Right cardiac atrium (tissue), 5 donors: Measurements from ENCODE around the gene GABRA6. TPM values are rescaled to one million over a fixed set of nuclear protein-coding genes. Genes with fewer than 3 reads are reported as not detected.

Source experiments
- ATAC-seq, 2 donors: fragments of 200-7000 bp; cut with Tn5 transposase; one replicate each; pipeline versions ENCODE4 v1.8.0 to v1.9.1; 2020; ENCODE audit warnings: moderate library complexity in 2 of 2, mild to moderate bottlenecking in 1 of 2
- DNase-seq, 3 donors: peaks; one replicate each; pipeline ENCODE4 v3.0.0-alpha.2; 2020
- H3K27ac ChIP-seq: one replicate; pipeline ENCODE4 v1.5.1; 2013; ENCODE audit warnings: mild to moderate bottlenecking, low read length, control low read depth, moderate library complexity
- H3K27me3 ChIP-seq: one replicate; pipeline ENCODE4 v1.6.1; 2013; ENCODE audit not compliant: control insufficient read depth, insufficient read depth
- H3K4me1 ChIP-seq: one replicate; pipeline ENCODE4 v1.6.1; 2013; ENCODE audit warnings: low read length; ENCODE audit not compliant: control insufficient read depth, insufficient read depth
- H3K4me3 ChIP-seq: one replicate; pipeline ENCODE4 v1.5.1; 2013; ENCODE audit warnings: low read length, control low read depth
- H3K9me3 ChIP-seq: one replicate; pipeline ENCODE4 v1.6.1; 2013; ENCODE audit warnings: low read length; ENCODE audit not compliant: control insufficient read depth
- WGBS: extraction: QIAGEN DNeasy Blood & Tissue Kit; methylation state at CpG from one replicate; pipeline ENCODE4 v1.1.7; 2013; 5-methylcytosine and 5-hydroxymethylcytosine counted together
- intact Hi-C, 4 donors: fragments of 100-400 bp; cut with DNase I; formaldehyde crosslinking; loops; one replicate each; pipeline versions ENCODE4 v1.11.0 to v1.14.0; 2022 to 2023
- polyA plus RNA-seq: library from polyadenylated mRNA; stranded (reverse); fragments of 200-250 nt; gene quantifications from one replicate; pipeline ENCODE4 v1.2.3, GENCODE V29; 2013
- total RNA-seq, 4 donors: library from RNA; stranded (reverse); fragmentation: NEBNext Ultra II Directional; extraction: Animal tissue kit (Norgen Biotek cat#: 25700); gene quantifications; one replicate each; pipeline ENCODE4 v1.2.1, GENCODE V29; 2021
- donor health status: healthy with polysubstance abuse.
- donor health status: DM: no; HTN: yes; CAD: no.
- donor health status: DM: no; HTN: no; CAD: no.
- donor health status: DM: no; HTN: yes; CAD: no; lungs with severe emphysema.
- donor health status: DM: yes; HTN: yes; CAD: no.

The GABRA6 gene
- total and polyA plus RNA-seq, 5 donors = not detected

DNA sequence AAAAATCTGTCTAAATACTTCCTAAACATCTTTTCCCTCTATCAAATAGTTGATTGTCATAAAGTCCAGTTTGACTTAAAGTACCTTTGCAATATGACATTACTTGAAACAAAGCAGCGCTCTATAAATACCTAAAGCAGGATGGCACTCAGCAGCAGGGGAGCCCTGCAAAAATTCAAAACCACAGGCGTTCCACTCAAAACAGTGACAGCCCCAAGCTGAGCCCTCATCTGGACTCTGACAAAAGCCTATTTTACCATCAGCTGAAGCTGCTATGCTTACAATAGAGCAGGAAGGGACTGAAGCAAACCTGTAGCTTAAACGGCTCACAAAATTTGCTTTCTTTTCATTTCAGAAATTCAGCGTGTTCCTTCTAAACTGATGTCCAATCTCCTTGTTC lies 11.5 kb downstream of the GABRA6 start:
- 77% methylated on average over 4 of the region's 4 CpGs for WGBS
- H3K4me1 ChIP-seq = no peaks in the 10 kb centered on the region
- DNase-seq = no peak

DNA sequence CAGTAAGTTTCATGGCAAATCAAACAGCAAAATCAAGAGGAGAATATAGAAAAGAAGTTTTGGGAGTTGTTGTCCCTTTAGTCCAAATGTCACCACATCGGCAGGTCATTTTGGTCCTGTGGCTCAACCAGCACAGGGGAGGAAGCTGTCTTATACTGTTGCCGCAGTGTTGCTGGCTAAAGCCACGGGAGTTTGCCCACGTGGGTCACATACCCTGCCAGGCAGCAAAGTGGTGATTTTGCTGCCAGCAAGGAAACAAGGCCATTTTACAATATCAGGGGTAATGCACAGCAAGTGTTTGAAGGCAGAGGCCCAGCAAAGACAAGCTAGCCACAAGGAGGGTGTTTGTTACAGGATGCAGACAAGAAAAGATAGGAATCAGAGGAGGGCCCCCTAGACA lies 14.5 kb downstream of the GABRA6 start:
- ATAC-seq (no peak), DNase-seq (no peak)
- H3K27ac ChIP-seq = no peak overlapping the region

More for the DNA sequence above, 11.5 kb downstream of the GABRA6 start:
- intact Hi-C loops = no loop called here
- no peak overlapping the region for H3K27ac ChIP-seq
- no peak overlapping the region for H3K4me3 ChIP-seq
- no peaks in the 10 kb centered on the region for H3K27me3 ChIP-seq
- no peak for ATAC-seq
- H3K9me3 ChIP-seq = no peaks in the 10 kb centered on the region

DNA sequence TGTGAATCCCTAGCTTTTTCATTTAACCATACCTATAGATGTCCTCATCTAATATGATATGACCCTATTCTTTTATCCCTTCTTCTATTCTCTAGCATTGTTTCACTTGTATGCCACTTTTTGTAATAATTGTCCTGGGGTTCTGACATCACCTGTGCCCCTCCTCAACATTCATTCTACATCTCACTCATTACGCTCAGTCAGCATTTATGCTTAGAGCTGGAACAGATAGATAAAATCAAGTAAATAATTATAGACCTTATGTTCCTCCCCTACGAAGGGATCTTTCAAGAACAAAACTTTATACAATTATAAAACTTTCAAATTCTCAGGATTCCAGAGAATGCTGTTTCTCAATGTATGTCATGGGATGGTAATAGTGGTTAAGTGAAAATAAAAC lies 18.0 kb downstream of the GABRA6 start:
- intact Hi-C loops = no loop called here
- no peaks in the 10 kb centered on the region for H3K9me3 ChIP-seq
- no peak overlapping the region for H3K4me3 ChIP-seq
- no peaks in the 10 kb centered on the region for H3K4me1 ChIP-seq
- no peak for ATAC-seq
- no peak for DNase-seq
- H3K27ac ChIP-seq = no peak overlapping the region
- H3K27me3 ChIP-seq = no peaks in the 10 kb centered on the region
- 86% methylated on average over 2 of the region's 2 CpGs for WGBS

More for the DNA sequence above, 14.5 kb downstream of the GABRA6 start:
- Histone ChIP-seq H3K9me3 (no peaks in the 10 kb centered on the region), H3K4me3 (no peak overlapping the region), H3K27me3 (no peaks in the 10 kb centered on the region), H3K4me1 (no peaks in the 10 kb centered on the region)
- 61% methylated on average over 4 of the region's 4 CpGs for WGBS
- intact Hi-C loops = no loop called here

DNA sequence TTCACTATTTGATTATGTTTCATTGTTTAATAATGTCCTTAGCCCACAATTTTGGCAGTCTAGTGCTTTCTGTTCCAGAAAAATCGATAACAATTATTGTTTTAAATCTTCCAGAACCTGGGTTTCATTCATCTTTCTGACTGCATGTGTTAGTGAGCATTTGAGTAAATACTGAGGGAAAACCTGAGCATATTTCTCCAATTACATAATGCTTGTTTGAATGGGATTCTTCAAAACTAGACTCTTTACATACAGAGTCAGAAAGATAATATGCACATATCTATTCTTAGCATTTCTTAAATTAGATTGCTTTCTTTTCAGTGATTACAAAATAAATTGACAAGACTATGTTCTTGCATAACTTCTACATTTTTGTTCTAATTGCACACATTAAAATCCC lies 21.9 kb downstream of the GABRA6 start:
- intact Hi-C loops = no loop called here
- H3K27me3 ChIP-seq = no peaks in the 10 kb centered on the region
- no peaks in the 10 kb centered on the region for H3K4me1 ChIP-seq
- DNase-seq (no peak), ATAC-seq (no peak)
- H3K9me3 ChIP-seq = no peaks in the 10 kb centered on the region
- WGBS = 54% methylated on average over 1 of the region's 1 CpG
- H3K27ac ChIP-seq = no peak overlapping the region
- H3K4me3 ChIP-seq = no peak overlapping the region

DNA sequence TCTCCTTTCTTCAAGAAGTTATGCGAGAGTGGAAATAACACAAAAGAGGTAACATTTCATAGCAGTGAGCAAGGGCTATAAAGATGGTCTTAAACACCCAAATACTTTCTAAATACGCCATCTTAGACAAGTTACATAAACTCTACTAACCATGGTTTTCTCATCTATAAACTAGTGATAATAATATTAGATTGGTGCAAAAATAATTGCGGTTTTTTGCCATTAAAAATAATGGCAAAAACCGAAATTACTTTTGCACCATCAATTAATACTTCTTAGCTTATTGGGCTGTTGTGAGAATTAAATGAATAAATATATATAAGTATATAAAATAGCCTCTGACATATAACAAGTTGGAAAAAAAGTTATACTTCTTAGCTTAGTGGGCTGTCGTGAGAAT lies 23.7 kb downstream of the GABRA6 start:
- Histone ChIP-seq H3K9me3 (no peaks in the 10 kb centered on the region), H3K4me3 (no peak overlapping the region), H3K27me3 (no peaks in the 10 kb centered on the region), H3K27ac (no peak overlapping the region), H3K4me1 (no peaks in the 10 kb centered on the region)
- no peak for ATAC-seq
- WGBS = 81% methylated on average over 5 of the region's 5 CpGs
- intact Hi-C loops = no loop called here
- no peak for DNase-seq

DNA sequence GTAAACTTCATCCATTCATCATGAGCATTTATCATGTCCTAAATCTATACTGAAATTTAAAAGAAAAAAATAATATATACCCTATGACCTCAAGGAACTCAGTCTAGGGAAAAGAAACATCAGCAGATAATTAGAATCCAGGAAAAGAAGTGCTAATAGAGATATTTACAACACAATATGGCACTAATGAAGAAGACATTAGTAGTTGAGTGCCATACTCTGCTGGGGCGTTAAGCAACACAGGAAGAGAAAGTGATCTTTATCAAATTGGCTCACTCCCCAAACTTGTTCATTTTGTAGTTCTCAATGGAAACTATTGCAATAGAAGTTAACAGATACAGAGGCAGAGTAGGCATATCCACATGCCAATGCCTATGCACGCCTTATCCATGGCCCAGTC lies 27.5 kb downstream of the GABRA6 start:
- Histone ChIP-seq H3K4me1 (no peaks in the 10 kb centered on the region), H3K27me3 (no peaks in the 10 kb centered on the region), H3K9me3 (no peaks in the 10 kb centered on the region), H3K27ac (no peak overlapping the region), H3K4me3 (no peak overlapping the region)
- DNase-seq (no peak), ATAC-seq (no peak)
- 65% methylated on average over 2 of the region's 2 CpGs for WGBS
- intact Hi-C loops = no loop called here

DNA sequence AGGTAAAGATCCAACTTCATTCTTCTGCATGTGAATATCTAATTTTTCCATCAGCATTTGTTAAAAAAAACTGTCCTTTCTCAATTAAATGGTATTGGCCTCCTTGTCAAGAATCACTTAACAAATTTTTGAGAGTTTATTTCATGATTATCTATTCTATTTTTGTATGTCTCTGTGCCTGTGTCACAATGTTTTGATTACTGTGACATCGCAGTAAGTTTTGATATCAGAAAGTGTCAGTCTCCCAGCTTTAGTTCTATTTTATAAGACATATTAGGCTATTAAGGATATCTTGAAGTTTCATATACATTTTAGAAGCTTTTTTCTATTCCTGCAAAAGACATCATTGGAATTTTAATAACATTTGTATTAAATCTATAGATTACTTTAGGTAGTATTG lies 33.6 kb downstream of the GABRA6 start:
- ATAC-seq (no peak), DNase-seq (no peak)
- WGBS = 73% methylated on average over 1 of the region's 1 CpG
- no peak overlapping the region for H3K4me3 ChIP-seq
- no peaks in the 10 kb centered on the region for H3K4me1 ChIP-seq
- H3K27me3 ChIP-seq = no peaks in the 10 kb centered on the region
- intact Hi-C loops = no loop called here
- H3K9me3 ChIP-seq = no peaks in the 10 kb centered on the region
- no peak overlapping the region for H3K27ac ChIP-seq

DNA sequence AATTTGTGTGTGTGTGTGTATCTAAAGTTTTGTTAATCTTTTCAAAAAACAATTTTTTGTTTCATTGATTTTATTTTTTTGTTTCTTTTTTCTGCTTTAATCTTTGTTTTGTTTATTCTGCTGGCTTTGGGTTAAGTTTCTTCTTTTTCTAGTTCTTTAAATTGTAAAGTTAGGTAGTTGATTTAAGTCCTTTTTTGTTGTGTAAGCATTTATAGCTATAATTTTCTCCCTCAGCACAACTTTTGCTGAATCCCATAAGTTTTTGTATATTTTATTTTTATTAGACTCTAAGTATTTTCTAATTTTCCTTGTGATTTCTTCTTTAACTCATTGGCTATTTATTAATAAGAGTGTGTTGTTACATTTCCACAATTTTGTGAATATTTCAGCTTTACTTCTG lies 34.9 kb downstream of the GABRA6 start:
- intact Hi-C loops = no loop called here
- no peaks in the 10 kb centered on the region for H3K9me3 ChIP-seq

DNA sequence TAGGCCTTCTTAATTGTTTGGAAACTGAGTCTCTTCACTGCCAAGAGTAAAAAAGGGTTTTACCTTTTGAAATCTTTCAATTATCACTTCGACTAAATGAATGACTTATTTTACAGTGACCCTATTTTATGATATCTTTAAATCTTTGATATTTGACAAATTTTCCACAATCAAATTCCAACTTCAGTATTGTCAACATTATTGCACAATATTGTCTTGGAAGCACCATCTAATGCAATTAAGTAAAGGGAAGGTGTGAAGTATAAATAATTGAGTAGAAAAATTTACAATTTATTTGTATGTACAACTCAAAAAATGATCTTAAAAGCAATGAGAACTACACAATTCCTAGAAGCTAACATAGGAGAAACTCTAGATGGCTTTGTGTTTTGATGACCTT lies 49.2 kb downstream of the GABRA6 start:
- DNase-seq = no peak
- no peak for ATAC-seq
- Histone ChIP-seq H3K27ac (no peak overlapping the region), H3K4me1 (no peaks in the 10 kb centered on the region), H3K27me3 (no peaks in the 10 kb centered on the region), H3K9me3 (no peaks in the 10 kb centered on the region), H3K4me3 (no peak overlapping the region)
- intact Hi-C loops = no loop called here
- whole genome bisulfite sequencing = 73% methylated on average over 1 of the region's 1 CpG

More for the DNA sequence above, 34.9 kb downstream of the GABRA6 start:
- no peak for DNase-seq
- H3K27ac ChIP-seq = no peak overlapping the region
- H3K27me3 ChIP-seq = no peaks in the 10 kb centered on the region
- H3K4me1 ChIP-seq = no peaks in the 10 kb centered on the region
- no peak for ATAC-seq
- H3K4me3 ChIP-seq = no peak overlapping the region

DNA sequence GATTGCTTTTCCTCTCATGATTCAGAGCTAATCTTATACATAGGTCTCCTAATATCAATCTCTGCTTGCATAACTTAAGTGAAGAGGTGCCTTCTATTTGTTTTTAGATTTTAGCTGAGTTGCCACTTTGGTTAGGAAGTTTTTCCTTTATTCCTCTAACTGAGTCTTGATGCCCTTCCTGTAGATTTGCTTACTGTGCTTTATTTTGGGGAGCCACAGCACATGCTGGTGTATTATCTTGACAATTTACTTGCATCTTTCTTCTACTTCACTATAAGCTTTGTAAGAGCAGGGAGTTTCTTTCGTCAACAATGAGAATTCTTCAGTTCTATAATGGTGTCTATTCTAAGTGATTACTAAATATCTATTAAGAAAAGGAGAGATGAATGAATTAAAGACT lies 54.9 kb downstream of the GABRA6 start:
- H3K4me1 ChIP-seq = no peaks in the 10 kb centered on the region
- DNase-seq (no peak), ATAC-seq (no peak)
- intact Hi-C loops = no loop called here
- no peak overlapping the region for H3K4me3 ChIP-seq
- 87% methylated on average over 1 of the region's 1 CpG for WGBS
- no peak overlapping the region for H3K27ac ChIP-seq
- H3K9me3 ChIP-seq = no peaks in the 10 kb centered on the region
- H3K27me3 ChIP-seq = no peaks in the 10 kb centered on the region

DNA sequence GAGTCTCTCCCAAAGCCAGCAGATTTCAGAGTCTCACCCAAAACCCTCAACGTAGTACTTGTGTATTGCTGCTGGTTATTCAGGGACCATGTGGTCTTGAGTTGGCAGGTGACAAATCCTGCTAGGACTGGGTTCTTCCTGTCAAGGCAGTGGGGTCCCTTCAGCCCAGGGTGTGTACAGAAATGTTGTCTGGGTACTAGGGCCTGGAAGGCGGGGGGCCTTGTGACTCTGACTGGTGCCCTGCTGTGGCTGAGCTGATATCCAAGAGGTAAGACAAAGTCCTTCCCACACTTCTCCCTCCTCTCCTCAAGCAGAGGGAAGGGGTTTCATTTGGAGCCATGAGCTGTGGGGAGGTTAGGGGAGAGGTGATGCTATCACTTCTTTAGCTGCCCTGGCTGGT lies 58.8 kb downstream of the GABRA6 start:
- no peak for DNase-seq
- Histone ChIP-seq H3K9me3 (no peaks in the 10 kb centered on the region), H3K27ac (no peak overlapping the region), H3K27me3 (no peaks in the 10 kb centered on the region), H3K4me1 (no peaks in the 10 kb centered on the region), H3K4me3 (no peak overlapping the region)
- WGBS = 77% methylated on average over 2 of the region's 2 CpGs
- intact Hi-C loops = no loop called here
- no peak for ATAC-seq

DNA sequence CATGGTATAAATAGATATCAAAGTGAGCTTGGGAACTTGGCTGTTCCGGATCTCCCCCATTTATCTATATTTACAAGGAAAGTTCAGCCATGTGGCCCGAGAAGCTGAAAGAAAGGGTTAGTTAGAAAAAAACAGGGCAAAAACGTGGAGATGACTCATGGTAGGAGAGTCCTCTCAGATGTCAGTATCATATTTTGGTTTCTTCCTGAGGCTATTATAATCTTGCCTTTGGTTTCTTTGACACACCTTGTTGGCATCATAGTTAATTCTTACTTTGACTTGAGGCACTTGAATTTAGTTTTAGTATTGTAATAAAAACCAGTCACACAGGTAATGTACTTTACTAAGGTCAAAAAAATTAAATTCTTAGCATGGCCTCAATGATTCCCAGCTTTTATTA lies 59.9 kb downstream of the GABRA6 start:
- no peak overlapping the region for H3K4me3 ChIP-seq
- H3K27ac ChIP-seq = no peak overlapping the region
- H3K9me3 ChIP-seq = no peaks in the 10 kb centered on the region
- 44% methylated on average over 3 of the region's 3 CpGs for WGBS
- DNase-seq (no peak), ATAC-seq (no peak)
- intact Hi-C loops = no loop called here
- H3K4me1 ChIP-seq = no peaks in the 10 kb centered on the region
- H3K27me3 ChIP-seq = no peaks in the 10 kb centered on the region
